Activated naive CD8-positive, alpha-beta T cell treated with anti-CD3 and anti-CD28 coated beads, Interleukin-2, amount 50 U/mL, for 24 hours (primary cell): Measurements from ENCODE around the gene JAZF1.

Experiments
- ATAC-seq: fragments of 150-1000 bp; cut with Tn5 transposase; one replicate; pipeline ENCODE4 v1.10.0; 2021
- DNase-seq: peaks from one replicate; pipeline ENCODE4 v3.0.0; 2021
- H3K27ac Mint-ChIP-seq: one replicate; pipeline ENCODE4 v1.8.0; 2021; ENCODE audit warnings: mild to moderate bottlenecking, mixed read lengths
- H3K27me3 Mint-ChIP-seq: one replicate; pipeline ENCODE4 v1.8.0; 2021; ENCODE audit warnings: mixed read lengths
- H3K36me3 Mint-ChIP-seq: one replicate; pipeline ENCODE4 v1.8.0; 2021; ENCODE audit warnings: low read depth, mixed read lengths
- H3K4me1 Mint-ChIP-seq: one replicate; pipeline ENCODE4 v1.8.0; 2021; ENCODE audit warnings: mixed read lengths
- H3K4me3 Mint-ChIP-seq: one replicate; pipeline ENCODE4 v1.8.0; 2021; ENCODE audit warnings: mild to moderate bottlenecking, moderate library complexity, mixed read lengths
- H3K9me3 Mint-ChIP-seq: one replicate; pipeline ENCODE4 v1.8.0; 2021; ENCODE audit warnings: mixed read lengths

JAZF1 gene

DNA sequence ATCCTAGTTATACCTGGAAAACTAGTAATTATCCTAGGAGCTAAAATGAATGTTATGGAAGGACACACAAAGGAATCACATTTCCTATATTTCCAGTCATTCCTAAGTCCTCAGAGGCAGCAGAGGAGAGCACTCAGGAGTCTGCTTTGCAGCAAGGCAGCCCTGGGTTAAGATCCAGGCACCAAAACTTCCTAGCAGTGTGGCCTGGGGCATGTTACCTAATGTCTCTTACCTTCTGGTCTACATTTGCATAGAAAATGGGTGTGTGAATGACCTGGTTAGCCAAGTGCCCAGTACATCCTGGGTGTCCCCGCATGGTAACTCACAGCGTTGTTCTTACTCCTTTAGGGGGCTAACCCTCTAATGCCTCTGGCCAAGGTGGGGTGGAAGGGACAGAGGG is 304.8 kb downstream of the JAZF1 start:
- Mint-ChIP-seq H3K4me1 (no peaks in the 10 kb centered on the region), H3K4me3 (no peak overlapping the region), H3K9me3 (no peaks in the 10 kb centered on the region), H3K27me3 (no peaks in the 10 kb centered on the region), H3K36me3 (peaks cover 2% of the 10 kb centered on the region), H3K27ac (no peak overlapping the region)
- DNase-seq: no peak
- no peak for ATAC-seq

DNA sequence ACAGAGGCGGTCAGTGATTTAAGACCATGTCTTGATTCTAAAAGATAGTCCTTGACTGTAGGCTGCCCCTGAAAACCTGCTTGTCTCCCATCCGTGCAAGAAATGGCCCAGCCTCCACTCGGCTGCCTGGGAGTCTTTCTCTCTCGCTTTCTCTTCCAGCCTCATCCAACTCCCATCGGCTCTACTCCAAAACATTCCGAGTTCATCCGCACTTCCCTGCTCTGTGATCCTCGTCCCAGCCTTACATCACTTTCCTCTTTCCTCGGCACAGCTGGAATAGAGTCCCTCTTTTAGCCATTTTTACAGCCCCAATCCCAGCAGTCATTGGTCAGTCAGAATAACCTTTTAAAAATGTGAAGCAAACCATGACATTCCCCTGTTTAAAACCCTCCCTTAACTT is 305.5 kb downstream of the JAZF1 start:
- Mint-ChIP-seq H3K27ac (no peak overlapping the region), H3K36me3 (peaks cover 2% of the 10 kb centered on the region), H3K4me3 (no peak overlapping the region), H3K27me3 (no peaks in the 10 kb centered on the region), H3K9me3 (no peaks in the 10 kb centered on the region), H3K4me1 (no peaks in the 10 kb centered on the region)
- DNase-seq (no peak), ATAC-seq (no peak)

DNA sequence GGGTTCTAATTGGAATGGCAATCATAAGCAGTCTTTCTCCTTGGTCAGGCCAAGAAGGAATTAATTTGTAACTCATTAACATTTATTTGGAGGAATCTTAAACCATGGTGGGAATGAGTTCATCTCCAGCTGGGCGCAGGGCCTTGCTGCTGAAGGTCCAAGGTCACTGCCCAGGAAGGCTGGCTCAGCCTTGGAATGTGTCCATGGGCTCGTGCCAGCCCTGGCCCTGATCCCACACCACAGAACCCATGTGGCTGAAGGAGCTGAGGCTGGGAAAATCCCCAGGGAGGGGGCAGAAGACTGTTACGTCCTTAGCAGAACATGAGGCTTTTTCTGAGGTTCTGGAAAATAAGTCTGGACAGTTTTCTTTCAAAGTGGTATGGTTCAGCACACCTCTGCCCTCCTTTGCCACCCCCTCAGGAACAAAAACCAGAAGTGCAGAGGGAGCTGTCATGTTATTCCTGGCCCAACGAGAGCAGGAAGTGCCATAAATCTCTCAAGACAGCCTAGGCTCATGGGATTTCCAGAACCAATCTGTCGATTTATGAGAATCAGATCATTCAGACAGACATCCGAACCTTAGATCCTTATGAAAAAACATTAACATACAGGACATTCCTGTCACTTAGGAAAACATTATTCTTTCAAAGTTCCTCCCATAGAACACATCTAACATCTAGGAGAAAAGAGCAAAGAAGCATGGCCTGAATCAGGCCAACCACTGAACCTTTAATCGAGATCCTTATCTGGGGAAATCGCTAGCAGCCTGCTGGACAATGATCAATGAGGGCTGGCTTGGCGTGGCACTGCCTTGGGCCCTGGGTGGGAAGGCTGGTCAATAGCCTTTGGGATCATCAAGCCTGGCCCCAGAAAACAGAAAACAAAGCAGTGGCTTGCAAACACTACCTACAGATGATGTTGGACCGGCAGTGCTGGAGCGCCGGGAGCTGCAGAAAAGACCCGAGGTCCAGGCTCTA is 306.3 kb downstream of the JAZF1 start:
- H3K4me1 Mint-ChIP-seq: no peaks in the 10 kb centered on the region
- no peak overlapping the region for H3K4me3 Mint-ChIP-seq
- peaks cover 2% of the 10 kb centered on the region for H3K36me3 Mint-ChIP-seq
- H3K9me3 Mint-ChIP-seq: no peaks in the 10 kb centered on the region
- no peaks in the 10 kb centered on the region for H3K27me3 Mint-ChIP-seq
- DNase-seq (no peak), ATAC-seq (no peak)
- H3K27ac Mint-ChIP-seq: no peak overlapping the region

DNA sequence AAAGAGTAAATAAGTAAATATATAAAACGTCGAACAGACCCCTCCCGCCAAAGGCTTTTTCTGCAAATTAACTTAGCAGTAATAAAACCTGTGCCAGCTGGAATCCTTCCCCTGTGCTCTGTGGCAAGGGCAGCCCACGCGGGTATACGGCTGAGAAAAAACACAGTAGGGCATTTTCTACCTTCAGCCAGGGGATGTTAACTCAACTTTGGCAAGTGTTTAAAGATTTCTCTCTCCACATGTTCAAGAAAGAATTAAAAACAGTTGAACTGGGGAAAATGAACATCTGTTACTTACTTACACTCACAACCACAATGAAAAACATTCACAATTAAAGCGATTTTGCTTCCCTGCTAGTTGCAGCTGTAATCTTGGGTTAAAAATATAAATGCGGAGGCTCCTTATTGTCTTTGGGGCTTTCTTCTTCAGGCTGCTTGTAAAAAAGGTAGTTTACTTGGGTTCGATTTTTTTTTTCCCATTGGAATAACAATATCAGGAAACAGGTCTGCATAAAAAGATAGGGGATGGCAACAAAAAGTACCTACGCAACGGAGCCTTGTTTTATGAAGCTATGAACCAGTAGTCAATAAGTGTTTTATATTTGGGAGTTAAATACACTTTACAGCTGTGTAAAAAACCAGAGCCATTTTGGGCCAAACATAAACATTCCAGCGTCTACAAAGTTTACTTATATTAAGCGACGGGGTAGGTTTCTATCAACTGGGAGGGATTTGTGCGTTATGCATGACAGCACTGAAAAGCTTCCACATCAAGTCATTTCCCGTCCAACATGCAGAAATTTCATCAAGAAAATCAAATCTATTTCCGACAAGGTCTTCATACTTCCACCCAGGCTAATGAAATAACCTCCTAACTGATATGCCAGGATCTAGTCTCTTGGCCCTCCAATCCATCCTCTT is 308.0 kb downstream of the JAZF1 start:
- ATAC-seq (no peak), DNase-seq (no peak)
- Mint-ChIP-seq H3K27me3 (no peaks in the 10 kb centered on the region), H3K36me3 (peaks cover 5% of the 10 kb centered on the region), H3K27ac (no peak overlapping the region), H3K9me3 (no peaks in the 10 kb centered on the region), H3K4me3 (no peak overlapping the region), H3K4me1 (no peaks in the 10 kb centered on the region)

DNA sequence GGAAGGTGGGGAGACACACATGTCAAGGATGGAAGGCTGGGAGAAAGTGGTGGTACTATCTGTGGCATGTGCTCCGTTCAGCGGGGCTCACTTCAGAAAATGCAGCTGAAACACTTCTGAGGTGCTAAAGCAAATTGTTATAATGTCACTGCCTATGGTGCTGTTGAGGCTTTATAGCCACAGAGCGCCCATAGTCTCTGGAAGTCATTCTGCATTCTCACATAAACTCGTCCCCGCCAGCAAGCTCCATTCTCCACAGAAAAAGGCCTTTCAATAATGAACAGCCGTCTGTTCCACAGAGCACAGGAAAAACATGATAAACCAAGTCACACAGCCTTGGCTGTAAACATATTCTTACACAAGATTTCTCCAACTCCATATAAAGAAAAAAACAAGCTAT is 308.7 kb downstream of the JAZF1 start:
- H3K27me3 Mint-ChIP-seq: no peaks in the 10 kb centered on the region
- H3K27ac Mint-ChIP-seq: no peak overlapping the region
- no peaks in the 10 kb centered on the region for H3K4me1 Mint-ChIP-seq
- no peak for ATAC-seq
- no peak overlapping the region for H3K4me3 Mint-ChIP-seq
- H3K36me3 Mint-ChIP-seq: peaks cover 5% of the 10 kb centered on the region
- H3K9me3 Mint-ChIP-seq: no peaks in the 10 kb centered on the region
- no peak for DNase-seq

DNA sequence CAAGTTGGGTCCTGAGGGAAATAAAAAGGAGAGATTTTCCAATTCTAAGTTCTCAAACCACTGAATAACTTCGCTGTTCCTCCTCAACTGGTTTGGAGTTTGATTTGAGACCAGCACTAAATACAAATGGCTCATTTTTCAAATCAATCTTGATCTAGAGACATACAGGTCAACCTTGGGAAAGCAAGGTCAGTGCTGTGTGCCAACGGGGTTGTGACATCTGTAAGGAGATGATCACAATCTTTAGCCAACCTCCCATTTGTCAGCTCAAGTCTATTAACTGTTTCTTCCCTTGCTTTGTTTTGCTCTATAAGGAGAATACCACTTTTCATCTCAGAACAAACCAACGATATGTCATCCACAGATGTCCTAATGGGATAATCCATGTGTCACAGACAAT is 309.5 kb downstream of the JAZF1 start:
- Mint-ChIP-seq H3K4me1 (no peaks in the 10 kb centered on the region), H3K36me3 (peaks cover 5% of the 10 kb centered on the region), H3K4me3 (no peak overlapping the region), H3K27ac (no peak overlapping the region), H3K9me3 (no peaks in the 10 kb centered on the region), H3K27me3 (no peaks in the 10 kb centered on the region)
- no peak for ATAC-seq
- no peak for DNase-seq

DNA sequence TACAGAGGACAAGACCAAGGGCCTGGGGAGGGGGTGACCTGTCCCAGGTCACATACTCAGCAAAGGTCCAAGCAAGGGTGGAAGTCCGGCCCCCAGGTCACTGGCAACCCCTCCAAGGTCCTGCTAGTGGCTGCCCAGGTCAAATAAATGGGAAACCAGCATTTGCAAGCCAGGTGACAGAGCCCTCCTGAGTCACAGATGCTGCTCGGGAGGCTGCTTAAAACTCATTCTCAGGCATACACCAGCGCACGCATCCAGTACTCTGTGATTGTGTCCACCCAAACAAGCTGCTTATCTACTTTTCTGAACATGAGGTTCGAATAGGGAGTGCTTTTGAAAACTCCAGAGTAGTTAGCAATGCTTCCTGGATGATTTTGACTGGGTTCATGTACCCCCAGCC is 310.0 kb downstream of the JAZF1 start:
- no peak for DNase-seq
- Mint-ChIP-seq H3K27ac (no peak overlapping the region), H3K27me3 (no peaks in the 10 kb centered on the region), H3K4me1 (no peaks in the 10 kb centered on the region), H3K36me3 (peaks cover 5% of the 10 kb centered on the region), H3K9me3 (no peaks in the 10 kb centered on the region), H3K4me3 (no peak overlapping the region)
- no peak for ATAC-seq

DNA sequence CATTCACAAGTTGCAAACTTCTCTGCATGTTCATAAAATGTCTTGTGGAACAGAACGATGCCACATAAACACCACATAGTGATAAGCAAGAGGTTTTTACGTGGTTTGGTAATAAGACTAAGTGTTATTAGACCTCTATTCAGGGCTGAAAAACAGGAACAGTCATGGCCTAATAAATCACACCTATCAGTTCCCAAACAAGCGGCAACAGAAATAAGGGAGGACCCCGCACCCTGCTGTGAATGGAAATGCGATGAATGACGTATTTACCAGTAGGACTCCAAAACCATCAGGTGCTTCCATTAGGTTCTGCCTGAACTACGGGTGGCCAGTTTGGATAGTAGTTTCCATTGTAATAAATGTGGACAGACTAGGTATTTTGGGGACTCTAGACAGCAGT is 311.5 kb downstream of the JAZF1 start:
- Mint-ChIP-seq H3K9me3 (no peaks in the 10 kb centered on the region), H3K36me3 (peaks cover 8% of the 10 kb centered on the region), H3K4me1 (no peaks in the 10 kb centered on the region), H3K27ac (no peak overlapping the region), H3K4me3 (no peak overlapping the region), H3K27me3 (no peaks in the 10 kb centered on the region)
- DNase-seq (no peak), ATAC-seq (no peak)

DNA sequence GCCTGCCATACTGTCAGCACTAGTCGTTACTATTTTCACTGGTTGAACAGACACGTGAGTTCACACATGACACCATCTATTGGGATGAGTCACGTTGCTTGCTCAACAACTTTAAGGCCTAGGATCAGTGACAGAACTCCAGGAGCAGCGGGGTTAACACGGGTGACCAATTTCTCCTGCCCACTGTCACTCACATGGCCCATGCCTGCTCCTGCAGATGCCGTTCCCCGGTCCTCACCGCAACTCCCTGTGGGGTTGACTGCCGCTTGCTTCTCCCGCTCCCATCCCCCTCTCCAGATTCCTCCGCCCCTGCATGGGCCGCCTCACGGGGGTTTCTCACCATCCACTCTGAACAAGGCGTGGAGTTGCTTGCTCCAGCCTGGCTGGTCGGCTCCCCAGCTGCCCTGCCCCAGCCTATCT is 312.5 kb downstream of the JAZF1 start:
- DNase-seq (no peak), ATAC-seq (no peak)
- H3K4me1 Mint-ChIP-seq: no peaks in the 10 kb centered on the region
- H3K27ac Mint-ChIP-seq: no peak overlapping the region
- H3K4me3 Mint-ChIP-seq: no peak overlapping the region
- peaks cover 8% of the 10 kb centered on the region for H3K36me3 Mint-ChIP-seq
- no peaks in the 10 kb centered on the region for H3K27me3 Mint-ChIP-seq
- H3K9me3 Mint-ChIP-seq: no peaks in the 10 kb centered on the region

DNA sequence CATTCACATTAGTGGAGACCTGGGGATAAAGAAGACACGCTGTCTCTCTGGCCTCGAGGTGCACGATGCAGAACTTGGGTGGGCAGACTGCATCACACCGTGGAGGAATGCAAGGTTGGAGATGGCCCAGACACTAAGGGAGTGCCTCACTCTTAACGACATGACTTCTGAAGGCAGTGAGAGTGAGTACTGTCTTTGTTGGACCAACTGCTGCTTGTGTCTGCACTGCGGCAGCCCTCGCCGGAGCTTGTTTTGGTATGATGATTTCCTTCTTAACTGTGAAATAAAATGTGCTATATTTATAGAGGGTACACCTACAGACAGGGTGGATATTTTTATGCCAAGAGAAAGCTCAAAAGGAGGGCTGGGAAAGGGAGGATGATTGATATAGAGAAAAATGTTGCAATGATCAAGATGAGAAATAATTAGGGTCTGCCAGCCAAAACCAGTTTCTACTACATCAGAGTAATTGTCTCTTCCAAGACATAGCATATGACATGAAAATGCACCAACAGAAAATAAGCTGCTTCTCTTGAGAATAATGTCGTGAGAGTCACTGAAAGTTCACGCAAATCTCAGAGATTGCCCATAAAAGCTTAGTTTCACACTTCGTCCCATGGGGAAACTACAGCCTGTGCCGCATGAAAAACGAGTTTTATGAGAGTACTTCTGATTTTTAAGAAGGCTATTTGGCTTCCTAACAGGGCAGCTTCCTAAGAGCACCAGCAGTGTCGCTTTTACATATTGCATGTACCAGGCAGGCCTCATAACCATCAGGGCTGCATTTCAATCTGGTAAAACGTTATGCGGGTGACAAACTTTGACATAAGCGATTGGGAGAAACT is 313.5 kb downstream of the JAZF1 start:
- no peak for ATAC-seq

DNA sequence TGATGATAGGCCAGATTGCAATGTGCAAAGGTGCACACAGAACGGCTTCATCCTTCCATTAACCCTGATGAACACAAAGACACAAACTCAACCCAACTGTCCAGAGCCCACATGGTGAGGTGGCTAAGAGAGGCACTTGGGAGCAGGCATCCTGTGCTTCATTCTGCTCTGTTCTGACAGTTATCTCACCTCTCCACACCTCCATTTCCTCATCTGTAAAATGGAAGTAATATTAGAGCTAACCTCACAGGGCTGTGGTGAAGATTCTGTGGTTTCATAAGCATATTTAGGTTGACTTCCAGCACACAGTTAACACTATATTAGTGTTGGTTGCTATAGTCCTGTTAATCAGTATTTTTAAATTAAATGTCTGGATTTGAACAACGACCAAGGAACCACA is 314.3 kb downstream of the JAZF1 start:
- no peaks in the 10 kb centered on the region for H3K27me3 Mint-ChIP-seq
- no peaks in the 10 kb centered on the region for H3K4me1 Mint-ChIP-seq
- H3K9me3 Mint-ChIP-seq: no peaks in the 10 kb centered on the region
- H3K36me3 Mint-ChIP-seq: peaks cover 8% of the 10 kb centered on the region
- H3K4me3 Mint-ChIP-seq: no peak overlapping the region
- no peak overlapping the region for H3K27ac Mint-ChIP-seq
- ATAC-seq (no peak), DNase-seq (no peak)

More for the DNA sequence above, 313.5 kb downstream of the JAZF1 start:
- H3K4me3 Mint-ChIP-seq: no peak overlapping the region
- no peak overlapping the region for H3K27ac Mint-ChIP-seq
- H3K27me3 Mint-ChIP-seq: no peaks in the 10 kb centered on the region
- no peaks in the 10 kb centered on the region for H3K4me1 Mint-ChIP-seq
- no peak for DNase-seq
- peaks cover 8% of the 10 kb centered on the region for H3K36me3 Mint-ChIP-seq
- no peaks in the 10 kb centered on the region for H3K9me3 Mint-ChIP-seq

DNA sequence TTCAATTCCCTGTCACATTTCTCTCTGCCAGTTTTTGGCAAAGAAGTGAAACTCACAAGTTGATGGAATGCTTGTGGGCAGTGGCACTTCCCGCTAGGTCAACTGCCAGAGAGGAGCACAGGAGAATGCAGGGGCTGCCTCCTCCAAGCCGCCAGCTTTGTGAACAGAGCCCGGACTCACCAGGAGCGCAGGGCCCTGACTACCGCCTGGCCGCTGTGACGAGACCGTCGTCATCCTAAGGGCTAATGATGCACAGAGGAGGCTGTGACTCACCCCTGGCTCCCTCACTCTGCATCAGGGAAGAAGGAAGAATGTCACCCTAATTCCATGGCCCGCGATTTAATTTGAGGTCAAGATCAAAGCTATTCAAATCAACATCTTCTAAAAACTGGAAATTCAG is 316.7 kb downstream of the JAZF1 start:
- Mint-ChIP-seq H3K27ac (no peak overlapping the region), H3K36me3 (peaks cover 16% of the 10 kb centered on the region), H3K4me3 (no peak overlapping the region), H3K27me3 (no peaks in the 10 kb centered on the region), H3K4me1 (no peaks in the 10 kb centered on the region), H3K9me3 (no peaks in the 10 kb centered on the region)
- ATAC-seq (no peak), DNase-seq (no peak)

DNA sequence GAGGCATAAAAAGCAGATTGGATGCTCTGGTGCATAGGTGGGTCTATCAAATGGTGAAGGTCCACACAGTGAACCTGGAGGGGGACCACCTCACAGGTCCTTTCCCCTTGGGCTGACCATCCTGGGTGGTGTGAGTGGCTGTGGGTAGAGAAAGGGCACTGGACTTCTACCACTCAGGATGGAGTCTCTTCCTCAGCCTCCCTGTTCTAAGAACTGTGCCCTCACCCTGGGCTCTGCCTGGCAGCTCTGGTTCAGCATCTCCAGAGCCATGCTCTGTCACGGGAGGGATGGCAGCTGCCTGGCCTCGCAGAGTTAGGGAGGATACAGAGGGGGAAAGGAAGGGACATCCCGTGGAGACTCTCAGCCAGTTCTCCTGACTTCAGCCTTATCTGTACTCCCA is 318.8 kb downstream of the JAZF1 start:
- DNase-seq (no peak), ATAC-seq (no peak)
- Mint-ChIP-seq H3K27ac (no peak overlapping the region), H3K9me3 (no peaks in the 10 kb centered on the region), H3K4me3 (no peak overlapping the region), H3K36me3 (peaks cover 17% of the 10 kb centered on the region), H3K4me1 (no peaks in the 10 kb centered on the region), H3K27me3 (no peaks in the 10 kb centered on the region)

DNA sequence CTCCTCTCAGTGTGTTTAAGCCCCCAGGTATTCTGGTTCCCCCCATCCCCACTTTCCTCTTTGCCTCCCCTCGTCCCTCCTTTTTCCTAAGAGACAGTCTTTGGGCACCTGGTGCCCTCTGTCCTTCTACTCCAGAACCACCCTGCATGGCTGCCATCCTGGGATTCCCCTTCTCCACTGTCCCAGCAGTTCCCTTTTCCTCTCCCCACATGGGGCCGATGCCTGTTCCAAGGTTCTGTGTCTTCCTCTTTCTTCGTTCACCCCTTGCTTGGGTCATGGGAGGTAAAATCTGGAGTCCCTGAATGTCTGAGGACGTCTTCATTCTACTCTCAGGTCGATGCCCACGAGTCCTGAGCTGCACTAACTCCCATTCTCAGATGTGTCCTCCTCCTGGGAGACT is 319.8 kb downstream of the JAZF1 start:
- peaks cover 25% of the 10 kb centered on the region for H3K36me3 Mint-ChIP-seq

More for the DNA sequence above, 319.8 kb downstream of the JAZF1 start:
- Mint-ChIP-seq H3K4me3 (no peak overlapping the region), H3K4me1 (no peaks in the 10 kb centered on the region), H3K27me3 (no peaks in the 10 kb centered on the region), H3K9me3 (no peaks in the 10 kb centered on the region), H3K27ac (no peak overlapping the region)
- DNase-seq (no peak), ATAC-seq (no peak)
